NT2/D1 (cell line): ENCODE measurements around the gene IFNGR2.
A peak's percentile ranks its signal among the peaks of the same experiment; 100 is the strongest.

Experiments
- DNase-seq: peaks from one replicate; pipeline ENCODE4 v3.0.0-alpha.2; 2011; ENCODE audit warnings: low read depth, low spot score
- H3K27me3 ChIP-seq: 2 replicates; pipeline ENCODE4 v1.6.0; 2011; ENCODE audit warnings: mild to moderate bottlenecking; ENCODE audit not compliant: insufficient read length, insufficient read depth
- H3K36me3 ChIP-seq: 2 replicates; pipeline ENCODE4 v1.6.1; 2011; ENCODE audit warnings: mild to moderate bottlenecking, low read length, mixed read lengths; ENCODE audit not compliant: insufficient read depth, insufficient read length
- H3K4me1 ChIP-seq: 2 replicates; pipeline ENCODE4 v1.5.1; 2011; ENCODE audit not compliant: insufficient read depth, insufficient read length
- H3K4me3 ChIP-seq: 2 replicates; pipeline ENCODE4 v1.5.1; 2011; ENCODE audit warnings: low read depth; ENCODE audit not compliant: insufficient read length
- H3K9ac ChIP-seq: 2 replicates; pipeline ENCODE4 v1.6.0; 2011; ENCODE audit warnings: low read depth; ENCODE audit not compliant: insufficient read length
- H3K9me3 ChIP-seq: 2 replicates; pipeline ENCODE4 v1.5.1; 2011; ENCODE audit warnings: mild to moderate bottlenecking, low read length; ENCODE audit not compliant: insufficient read depth
- SUZ12 ChIP-seq: IDR thresholded peaks from 2 replicates; pipeline ENCODE4 v1.6.1; 2011; ENCODE audit not compliant: insufficient read length, insufficient read depth; ENCODE audit errors: extremely low read depth
- YY1 ChIP-seq: IDR thresholded peaks from 2 replicates; pipeline ENCODE4 v1.6.1; 2011; ENCODE audit not compliant: insufficient read length, insufficient read depth
- ZNF274 ChIP-seq: IDR thresholded peaks from 2 replicates; pipeline ENCODE4 v1.6.1; 2011; ENCODE audit warnings: mild to moderate bottlenecking, low read depth, low read length

Gene IFNGR2

GRCh38 chr21:33478182-33478581 is 75.0 kb downstream of the IFNGR2 start:
- Histone ChIP-seq H3K27me3 (peaks cover 6% of the 10 kb centered on the region), H3K4me3 (peak overlapping the region; percentile 83), H3K36me3 (peaks cover 10% of the 10 kb centered on the region), H3K9me3 (peaks cover 4% of the 10 kb centered on the region; the same call in 1 of the 2 replicates), H3K9ac (peak overlapping the region; percentile 57), H3K4me1 (peaks cover 4% of the 10 kb centered on the region)
- TF ChIP-seq SUZ12: no peak
- TF ChIP-seq ZNF274: no peak
- no peak for TF ChIP-seq YY1
- DNase-seq: no peak

DNA sequence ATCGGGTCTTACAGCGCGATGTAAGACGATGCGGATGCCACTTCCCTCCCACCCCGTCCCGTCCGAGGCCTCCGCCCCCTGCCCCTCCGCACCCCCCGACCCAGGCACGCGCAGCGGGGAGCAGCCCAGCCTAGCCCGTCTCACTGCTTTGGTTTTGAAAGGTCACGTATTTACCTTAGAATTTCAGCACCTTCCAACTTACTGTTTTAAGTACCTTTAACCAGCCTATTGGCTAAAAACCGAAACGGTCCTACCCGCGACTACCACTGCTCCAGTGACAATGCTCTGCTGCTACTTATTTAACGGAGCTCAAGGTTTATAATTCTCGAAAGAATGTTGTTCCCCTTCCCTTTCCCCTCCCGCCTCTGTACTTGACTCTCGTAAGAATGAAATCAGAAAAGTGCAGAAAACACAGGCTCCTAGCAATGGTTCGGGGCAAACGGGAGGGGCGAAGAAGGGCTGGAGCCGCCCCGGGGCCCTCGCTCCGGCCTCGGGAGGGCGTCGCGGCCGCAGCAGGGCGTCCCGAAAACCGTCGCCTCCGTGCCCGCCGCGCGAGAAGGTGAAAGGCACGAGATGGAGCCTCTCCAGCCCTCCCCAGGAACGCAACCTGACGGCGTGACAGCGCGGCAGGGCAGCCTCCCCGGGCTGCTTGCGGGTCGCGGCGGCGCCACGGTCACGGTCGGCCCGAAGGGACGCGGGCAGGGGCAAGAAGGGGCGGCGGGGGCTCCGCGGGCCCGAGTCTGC is 75.9 kb downstream of the IFNGR2 start:
- TF ChIP-seq ZNF274: no peak
- no peak for TF ChIP-seq YY1
- no peak for TF ChIP-seq SUZ12
- Histone ChIP-seq H3K9ac (peak overlapping the region; percentile 93), H3K36me3 (peaks cover 10% of the 10 kb centered on the region), H3K9me3 (no peaks in the 10 kb centered on the region), H3K4me3 (peak overlapping the region; percentile 83), H3K4me1 (peaks cover 4% of the 10 kb centered on the region), H3K27me3 (peaks cover 6% of the 10 kb centered on the region)
- no peak for DNase-seq

GRCh38 chr21:33479679-33480480 is 76.7 kb downstream of the IFNGR2 start, which contains the start of gene TMEM50B:
Gene TMEM50B, minus strand, starts transcription at chr21:33479974. Its CDS starts 11,089 bp downstream, at chr21:33468885.
- Histone ChIP-seq H3K27me3 (peaks cover 6% of the 10 kb centered on the region), H3K9me3 (no peaks in the 10 kb centered on the region), H3K4me1 (peaks cover 4% of the 10 kb centered on the region), H3K9ac (peak within 1 kb of the TSS; percentile 93), H3K36me3 (peaks cover 10% of the 10 kb centered on the region), H3K4me3 (peak within 1 kb of the TSS; percentile 83)
- DNase-seq: peak; percentile 96
- TF ChIP-seq ZNF274: no peak
- TF ChIP-seq YY1: no peak
- TF ChIP-seq SUZ12: no peak

GRCh38 chr21:33480481-33481103 is 77.4 kb downstream of the IFNGR2 start:
- H3K36me3 ChIP-seq: peaks cover 6% of the 10 kb centered on the region
- peak overlapping the region; percentile 86 for H3K9ac ChIP-seq
- H3K27me3 ChIP-seq: peaks cover 6% of the 10 kb centered on the region
- H3K9me3 ChIP-seq: no peaks in the 10 kb centered on the region
- TF ChIP-seq ZNF274: no peak
- TF ChIP-seq SUZ12: no peak
- no peak for TF ChIP-seq YY1
- peak overlapping the region; percentile 68 for H3K4me3 ChIP-seq
- DNase-seq: no peak
- peaks cover 4% of the 10 kb centered on the region for H3K4me1 ChIP-seq

DNA sequence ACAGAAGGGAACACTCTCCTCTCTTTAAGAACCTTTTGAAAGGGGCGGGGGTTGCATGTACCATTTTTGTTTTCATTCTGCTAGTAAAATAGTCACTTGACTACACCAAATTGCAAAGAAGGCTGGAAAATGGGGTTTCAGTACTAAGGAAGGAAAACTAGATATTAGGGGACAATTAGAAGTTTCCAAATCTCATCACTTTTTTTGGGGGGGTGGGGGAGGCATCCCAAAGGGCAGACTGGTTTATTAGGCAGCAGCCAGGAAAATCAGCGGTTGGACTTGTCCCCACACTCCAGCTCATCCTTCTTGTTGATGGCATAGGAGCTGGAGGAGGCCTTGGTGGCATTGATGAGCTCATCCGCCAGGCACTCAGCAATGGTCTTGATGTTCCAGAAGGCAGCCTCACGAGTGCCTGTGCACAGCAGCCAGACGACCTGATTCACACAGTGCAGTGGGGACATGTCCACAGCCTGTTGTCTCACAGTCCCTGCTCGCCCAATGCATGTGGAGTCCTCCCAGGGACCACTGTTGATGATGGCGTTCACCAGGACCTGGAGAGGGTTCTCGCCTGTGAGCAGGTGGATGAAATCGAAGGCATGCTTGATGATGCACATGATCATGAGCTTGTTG is 78.2 kb downstream of the IFNGR2 start:
- Histone ChIP-seq H3K9ac (no peak overlapping the region), H3K36me3 (peaks cover 6% of the 10 kb centered on the region), H3K4me1 (peaks cover 4% of the 10 kb centered on the region), H3K4me3 (no peak overlapping the region), H3K27me3 (peaks cover 6% of the 10 kb centered on the region), H3K9me3 (no peaks in the 10 kb centered on the region)
- DNase-seq: no peak
- TF ChIP-seq YY1: no peak
- no peak for TF ChIP-seq SUZ12
- no peak for TF ChIP-seq ZNF274
